Tibial nerve (tissue), 4 donors: ENCODE data around the gene ADH1C. TPM values are rescaled to one million over a fixed set of nuclear protein-coding genes. Genes with fewer than 3 reads are reported as not detected.

Experiments used
- DNase-seq, 2 donors: peaks; one replicate each; pipeline ENCODE4 v3.0.0-alpha.2; 2019; ENCODE audit warnings: low spot score in 2 of 2
- H3K27ac ChIP-seq, 4 donors: fragments of 200-600 bp; sonication (generic) in 3 of 4; one replicate each; pipeline ENCODE4 v1.5.1; 2017 to 2019; ENCODE audit warnings: mild to moderate bottlenecking in 1 of 4
- H3K27me3 ChIP-seq, 2 donors: fragments of 200-600 bp; sonication (generic) in 1 of 2; one replicate each; pipeline versions ENCODE4 v1.5.1 to v1.6.0; 2017 to 2019
- H3K36me3 ChIP-seq, 3 donors: fragments of 200-600 bp; sonication (generic); one replicate each; pipeline ENCODE4 v1.5.1; 2018 to 2019
- H3K4me1 ChIP-seq, 4 donors: fragments of 200-600 bp; sonication (generic) in 3 of 4; one replicate each; pipeline ENCODE4 v1.5.1; 2017 to 2019
- H3K4me3 ChIP-seq, 4 donors: fragments of 200-600 bp; sonication (generic) in 3 of 4; one replicate each; pipeline ENCODE4 v1.5.1; 2017 to 2019; ENCODE audit warnings: mild to moderate bottlenecking in 1 of 4, moderate library complexity in 1 of 4
- H3K9me3 ChIP-seq, 4 donors: fragments of 200-600 bp; sonication (generic) in 3 of 4; one replicate each; pipeline ENCODE4 v1.5.1; 2017 to 2019
- EP300 ChIP-seq, 2 donors: sonication (generic); formaldehyde crosslinking; IDR thresholded peaks; one replicate each; pipeline ENCODE4 v1.6.1; 2017; ENCODE audit warnings: antibody characterized with exemption in 2 of 2, mild to moderate bottlenecking in 1 of 2
- POLR2A ChIP-seq, 2 donors: fragments of 450-650 bp; IDR thresholded peaks; one replicate each; pipeline ENCODE4 v1.6.1; 2017; ENCODE audit warnings: antibody characterized with exemption in 2 of 2, mild to moderate bottlenecking in 2 of 2, moderate library complexity in 2 of 2
- WGBS, 2 donors: methylation state at CpG; one replicate each; pipeline ENCODE4 v1.1.5; 2018; 5-methylcytosine and 5-hydroxymethylcytosine counted together
- total RNA-seq, 4 donors: library from RNA; depleted of rRNA; stranded (reverse); fragments of >200 nt; gene quantifications; one replicate each; pipeline ENCODE4 v1.1.0, GENCODE V29; 2016
- TF ChIP-seq, protein P1 (sequence below), 5 experiments: fragments of 200-600 bp in 3 of 5; fragments of 450-650 bp in 2 of 5; sonication (generic) in 3 of 5; IDR thresholded peaks; one replicate each; pipeline ENCODE4 v1.5.1; 2016 to 2019; ENCODE audit warnings: antibody characterized with exemption in 5 of 5, mild to moderate bottlenecking in 3 of 5, moderate library complexity in 2 of 5

ADH1C gene
- total RNA-seq, 4 donors from 2014 or later: 44.7 to 186 (median 151) TPM

DNA sequence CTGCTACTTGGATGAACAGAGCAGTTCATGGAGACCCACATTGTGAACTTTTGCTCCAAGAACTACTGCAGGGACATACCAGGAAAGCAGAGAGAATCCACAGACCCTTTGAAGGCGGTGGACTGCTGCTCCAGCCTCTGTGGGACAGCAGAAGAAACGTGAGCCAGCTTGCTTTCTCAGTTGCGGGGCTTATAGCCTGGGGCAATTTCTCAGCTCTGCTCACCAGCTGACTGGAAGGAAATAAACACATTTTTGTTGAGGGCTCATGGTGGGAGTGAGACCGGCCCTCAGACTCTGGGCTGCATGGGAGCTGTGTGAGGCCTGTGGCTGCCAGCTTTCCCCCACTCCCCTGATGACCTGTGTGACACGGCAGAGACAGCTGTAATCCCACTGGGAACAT is 59.2 kb downstream of the ADH1C start:
- TF ChIP-seq, protein P1, sequence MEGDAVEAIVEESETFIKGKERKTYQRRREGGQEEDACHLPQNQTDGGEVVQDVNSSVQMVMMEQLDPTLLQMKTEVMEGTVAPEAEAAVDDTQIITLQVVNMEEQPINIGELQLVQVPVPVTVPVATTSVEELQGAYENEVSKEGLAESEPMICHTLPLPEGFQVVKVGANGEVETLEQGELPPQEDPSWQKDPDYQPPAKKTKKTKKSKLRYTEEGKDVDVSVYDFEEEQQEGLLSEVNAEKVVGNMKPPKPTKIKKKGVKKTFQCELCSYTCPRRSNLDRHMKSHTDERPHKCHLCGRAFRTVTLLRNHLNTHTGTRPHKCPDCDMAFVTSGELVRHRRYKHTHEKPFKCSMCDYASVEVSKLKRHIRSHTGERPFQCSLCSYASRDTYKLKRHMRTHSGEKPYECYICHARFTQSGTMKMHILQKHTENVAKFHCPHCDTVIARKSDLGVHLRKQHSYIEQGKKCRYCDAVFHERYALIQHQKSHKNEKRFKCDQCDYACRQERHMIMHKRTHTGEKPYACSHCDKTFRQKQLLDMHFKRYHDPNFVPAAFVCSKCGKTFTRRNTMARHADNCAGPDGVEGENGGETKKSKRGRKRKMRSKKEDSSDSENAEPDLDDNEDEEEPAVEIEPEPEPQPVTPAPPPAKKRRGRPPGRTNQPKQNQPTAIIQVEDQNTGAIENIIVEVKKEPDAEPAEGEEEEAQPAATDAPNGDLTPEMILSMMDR (IDR thresholded peaks at IDR 0.05): no peak
- TF ChIP-seq POLR2A (IDR thresholded peaks at IDR 0.05) (no peak), EP300 (IDR thresholded peaks at IDR 0.05) (no peak)
- no peak overlapping the region for H3K27ac ChIP-seq

DNA sequence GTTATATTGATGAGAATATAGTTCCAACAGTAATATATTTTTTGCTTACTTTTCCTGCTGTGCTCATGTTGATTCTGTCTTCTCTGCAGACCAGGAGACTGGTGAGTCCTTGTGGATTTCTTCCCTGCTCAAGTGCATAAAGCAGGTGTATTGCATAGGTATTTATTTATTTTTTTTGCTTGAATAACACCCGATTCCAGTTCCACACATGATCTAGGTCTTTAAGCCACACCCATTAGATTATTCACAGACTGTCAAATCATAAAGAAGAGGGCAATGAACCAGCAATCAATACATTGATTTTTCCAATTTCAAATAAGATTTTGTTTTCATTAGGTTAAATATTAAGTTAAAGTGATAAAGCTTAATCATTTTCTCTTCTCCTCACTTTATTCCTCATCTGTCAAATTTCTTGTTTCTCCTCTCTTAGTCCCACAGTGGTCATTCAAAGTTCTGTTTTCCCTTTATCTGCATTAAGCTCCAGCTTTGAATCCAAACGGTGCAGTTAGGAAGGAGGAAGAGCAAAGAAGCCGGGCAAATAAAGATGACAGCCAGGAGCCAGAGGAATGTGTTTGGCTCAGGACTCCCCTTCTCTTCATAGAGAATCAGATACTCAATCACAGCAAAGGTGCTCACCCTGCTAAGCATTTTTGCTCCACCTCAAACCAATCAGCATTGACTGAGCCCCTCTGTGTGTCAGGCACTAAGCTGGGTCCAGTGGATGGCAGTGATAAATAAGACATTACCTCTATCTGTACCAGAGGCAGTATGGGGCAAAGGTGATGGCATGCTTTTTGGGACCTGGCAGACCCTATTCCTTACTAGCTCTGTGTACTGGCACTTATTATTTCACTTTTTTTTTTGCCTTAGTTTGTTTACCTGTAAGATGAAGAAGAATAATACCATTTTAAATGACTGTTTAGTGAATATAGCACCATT is 61.4 kb downstream of the ADH1C start, which contains the start of gene ADH1A:
Gene ADH1A, minus strand, starts transcription at position 138 of the 939 bp plus-strand sequence. Its CDS starts 71 bp downstream, at position 67.
- peaks cover 0 to 15% (median 3%) of the 10 kb centered on the region in 3 donors for H3K36me3 ChIP-seq
- TF ChIP-seq POLR2A (IDR thresholded peaks at IDR 0.05) (no peak), EP300 (IDR thresholded peaks at IDR 0.05) (no peak)
- TF ChIP-seq, protein P1 (IDR thresholded peaks at IDR 0.05): no peak
- DNase-seq: no peak
- 70 to 72% methylated on average over 3 of the region's 3 CpGs for WGBS, 2 donors
- no peak within 1 kb of the TSS for H3K27ac ChIP-seq
- no peak within 1 kb of the TSS for H3K4me3 ChIP-seq
- H3K27me3 ChIP-seq: no peaks in the 10 kb centered on the region
- H3K4me1 ChIP-seq: no peaks in the 10 kb centered on the region
- peaks cover 0 to 13% (median 4%) of the 10 kb centered on the region in 4 donors for H3K9me3 ChIP-seq

More for the DNA sequence above, 59.2 kb downstream of the ADH1C start:
- WGBS, 2 donors: 60 to 65% methylated on average over 5 of the region's 5 CpGs
- peaks cover 0 to 15% (median 3%) of the 10 kb centered on the region in 3 donors for H3K36me3 ChIP-seq
- H3K27me3 ChIP-seq: no peaks in the 10 kb centered on the region
- no peak overlapping the region for H3K4me3 ChIP-seq
- H3K4me1 ChIP-seq: no peaks in the 10 kb centered on the region
- peaks cover 0 to 24% (median 4%) of the 10 kb centered on the region in 4 donors for H3K9me3 ChIP-seq
- no peak for DNase-seq

Other genes starting within 250 kb of the ADH1C start
- 1 to 10 TPM in 1 of 4 donors, under 1 TPM in 3; 0.42 to 5.1 (median 0.62) TPM for gene ADH4, start 208.4 kb downstream of the ADH1C start, total RNA-seq
- not detected for gene ADH6, start 133.5 kb downstream of the ADH1C start, total RNA-seq
- gene ADH1A, start 61.8 kb downstream of the ADH1C start, total RNA-seq: 1 to 10 TPM in 2 of 4 donors, under 1 TPM in 1, not detected in 1; 0.59 to 2.6 (median 1.8) TPM
- 1,000 to 10,000 TPM; 1,271 to 1,760 (median 1,505) TPM for gene ADH1B, start 31.3 kb downstream of the ADH1C start, total RNA-seq
- not detected for gene ADH7, start 82.6 kb upstream of the ADH1C start, total RNA-seq
- gene C4orf17, start 158.3 kb upstream of the ADH1C start, total RNA-seq: not detected
- gene TRMT10A, start 211.3 kb upstream of the ADH1C start, total RNA-seq: 10 to 100 TPM in 1 of 4 donors, 1 to 10 TPM in 3; 1.8 to 15.1 (median 4.4) TPM
- under 1 TPM in 2 of 4 donors, not detected in 2; 0.22 to 0.59 TPM for gene MTTP, start 222.1 kb upstream of the ADH1C start, total RNA-seq